GM12878 (cell line): ENCODE data around the gene ADRA2B. TPM values are rescaled to one million over a fixed set of nuclear protein-coding genes. Genes with fewer than 3 reads are reported as not detected.

Experiments
- CHD1 ChIP-seq: IDR thresholded peaks from 2 replicates; pipeline ENCODE4 v1.6.1; 2012; ENCODE audit warnings: low read depth, low read length, improper control_type of control experiment
- GABPA ChIP-seq: IDR thresholded peaks from 2 replicates; pipeline ENCODE4 v1.6.1; 2014; ENCODE audit warnings: antibody characterized with exemption, low read depth, mild to moderate bottlenecking, inconsistent platforms
- KDM1A ChIP-seq: fragments of 200-600 bp; sonication (generic); IDR thresholded peaks from 2 replicates; pipeline ENCODE4 v1.6.1; 2016; ENCODE audit warnings: borderline replicate concordance
- MXI1 ChIP-seq: fragments of 150-350 bp; IDR thresholded peaks from 2 replicates; pipeline ENCODE4 v1.6.1; 2011; ENCODE audit warnings: low read depth, mild to moderate bottlenecking, inconsistent platforms, low read length, improper control_type of control experiment
- NFYA ChIP-seq: IDR thresholded peaks from 2 replicates; pipeline ENCODE4 v1.6.1; 2011; ENCODE audit warnings: low read depth, mild to moderate bottlenecking, low read length, improper control_type of control experiment, borderline replicate concordance
- RB1 ChIP-seq: fragments of 450-650 bp; formaldehyde crosslinking; IDR thresholded peaks from 2 replicates; pipeline ENCODE4 v1.6.1; 2017; ENCODE audit warnings: mild to moderate bottlenecking, borderline replicate concordance
- ZNF24 ChIP-seq: fragments of 450-650 bp; IDR thresholded peaks from 2 replicates; pipeline ENCODE4 v1.6.1; 2017; ENCODE audit warnings: antibody characterized with exemption, mild to moderate bottlenecking
- polyA plus RNA-seq, 11 experiments: library from polyadenylated mRNA; depleted of rRNA in 4 of 11; unstranded in 6 of 11; stranded (reverse) in 5 of 11; fragments of >200 nt; fragmentation: Nextera tagmentation in 4 of 11; fragmentation: Illumina TruSeq in 1 of 11; extraction: Ambion mirVana in 4 of 11; extraction: Trizol in 1 of 11; gene quantifications; 1 replicate in 1 of 11; 2 replicates in 10 of 11; pipeline versions ENCODE4 v1.2.1 to v1.2.3, GENCODE V29; 2011 to 2016; ENCODE audit warnings: inconsistent platforms in 2 of 11, missing spikeins in 2 of 11, low read depth in 1 of 11
- total RNA-seq, 4 experiments: library from RNA; depleted of rRNA in 3 of 4; stranded (reverse); fragments of >200 nt in 3 of 4; fragmentation: Illumina TruSeq in 1 of 4; extraction: Trizol in 1 of 4; gene quantifications; 2 replicates each; pipeline versions ENCODE4 v1.2.1 to v1.2.3, GENCODE V29; 2013 to 2021
- TF ChIP-seq, protein P1 (sequence below): fragments of 450-650 bp; formaldehyde crosslinking; IDR thresholded peaks from 2 replicates; pipeline ENCODE4 v1.4.0; 2020; ENCODE audit warnings: mild to moderate bottlenecking, moderate library complexity
- TF ChIP-seq, protein P2 (sequence below): fragments of 450-650 bp; formaldehyde crosslinking; IDR thresholded peaks from 2 replicates; pipeline ENCODE4 v1.4.0; 2022; ENCODE audit warnings: mild to moderate bottlenecking, moderate library complexity
- TF ChIP-seq, protein P3 (sequence below): IDR thresholded peaks from 2 replicates; pipeline ENCODE4 v1.6.1; 2012; ENCODE audit warnings: improper control_type of control experiment, low read depth, low read length; ENCODE audit not compliant: insufficient replicate concordance
- TF ChIP-seq, protein P4 (sequence below): fragments of 450-650 bp; IDR thresholded peaks from 2 replicates; pipeline ENCODE4 v1.6.1; 2017; ENCODE audit warnings: mild to moderate bottlenecking

The ADRA2B gene
- total and polyA plus RNA-seq, 10 of the 15 experiments (the other 5 are each of a cell fraction or from before 2014, with no cell fraction given): 0.01 to 0.10 (median 0.04) TPM; not detected in 6

DNA sequence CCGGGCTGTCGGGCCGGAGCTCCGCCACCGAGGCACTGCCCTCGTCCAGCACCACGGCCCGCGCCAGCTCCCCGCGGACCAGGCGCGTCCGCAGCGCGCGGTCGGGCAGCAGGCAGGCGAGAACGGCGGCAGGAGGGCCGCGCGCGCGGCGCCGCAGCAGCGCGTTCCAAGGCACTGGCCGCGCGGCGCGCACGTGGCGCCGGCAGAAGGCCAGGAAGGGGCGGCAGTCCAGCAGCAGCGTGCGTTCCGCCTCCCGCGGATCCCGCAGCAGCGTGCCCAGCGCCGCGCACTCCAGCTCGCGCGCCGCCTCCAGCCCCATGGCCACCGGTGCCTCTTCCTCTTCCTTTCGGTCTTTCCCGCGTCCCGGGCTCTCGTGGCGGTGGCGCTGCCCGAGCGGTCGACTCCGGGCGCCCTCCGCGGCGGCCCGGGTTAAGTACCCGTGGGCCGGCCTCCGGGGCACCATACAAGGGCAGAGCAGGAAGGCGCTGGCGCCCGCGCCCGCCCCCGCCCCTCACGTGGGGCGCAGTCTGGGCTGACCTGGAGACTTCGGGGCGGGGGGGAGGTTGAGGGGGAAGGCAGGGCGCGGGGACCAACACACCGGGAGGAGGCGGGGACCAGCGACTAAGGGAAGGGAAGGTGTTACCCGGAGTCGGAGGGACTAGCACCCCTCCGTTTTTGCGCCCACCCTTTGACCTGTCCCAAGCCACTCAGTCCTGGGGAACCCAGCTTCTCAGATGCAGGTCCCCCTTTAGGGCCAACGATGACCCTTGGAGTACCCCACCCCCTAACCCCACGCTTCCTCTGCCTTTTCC is 28.9 kb upstream of the ADRA2B start, which contains the start of gene DUSP2 (continued):
- TF ChIP-seq, protein P1, sequence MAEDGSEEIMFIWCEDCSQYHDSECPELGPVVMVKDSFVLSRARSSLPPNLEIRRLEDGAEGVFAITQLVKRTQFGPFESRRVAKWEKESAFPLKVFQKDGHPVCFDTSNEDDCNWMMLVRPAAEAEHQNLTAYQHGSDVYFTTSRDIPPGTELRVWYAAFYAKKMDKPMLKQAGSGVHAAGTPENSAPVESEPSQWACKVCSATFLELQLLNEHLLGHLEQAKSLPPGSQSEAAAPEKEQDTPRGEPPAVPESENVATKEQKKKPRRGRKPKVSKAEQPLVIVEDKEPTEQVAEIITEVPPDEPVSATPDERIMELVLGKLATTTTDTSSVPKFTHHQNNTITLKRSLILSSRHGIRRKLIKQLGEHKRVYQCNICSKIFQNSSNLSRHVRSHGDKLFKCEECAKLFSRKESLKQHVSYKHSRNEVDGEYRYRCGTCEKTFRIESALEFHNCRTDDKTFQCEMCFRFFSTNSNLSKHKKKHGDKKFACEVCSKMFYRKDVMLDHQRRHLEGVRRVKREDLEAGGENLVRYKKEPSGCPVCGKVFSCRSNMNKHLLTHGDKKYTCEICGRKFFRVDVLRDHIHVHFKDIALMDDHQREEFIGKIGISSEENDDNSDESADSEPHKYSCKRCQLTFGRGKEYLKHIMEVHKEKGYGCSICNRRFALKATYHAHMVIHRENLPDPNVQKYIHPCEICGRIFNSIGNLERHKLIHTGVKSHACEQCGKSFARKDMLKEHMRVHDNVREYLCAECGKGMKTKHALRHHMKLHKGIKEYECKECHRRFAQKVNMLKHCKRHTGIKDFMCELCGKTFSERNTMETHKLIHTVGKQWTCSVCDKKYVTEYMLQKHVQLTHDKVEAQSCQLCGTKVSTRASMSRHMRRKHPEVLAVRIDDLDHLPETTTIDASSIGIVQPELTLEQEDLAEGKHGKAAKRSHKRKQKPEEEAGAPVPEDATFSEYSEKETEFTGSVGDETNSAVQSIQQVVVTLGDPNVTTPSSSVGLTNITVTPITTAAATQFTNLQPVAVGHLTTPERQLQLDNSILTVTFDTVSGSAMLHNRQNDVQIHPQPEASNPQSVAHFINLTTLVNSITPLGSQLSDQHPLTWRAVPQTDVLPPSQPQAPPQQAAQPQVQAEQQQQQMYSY (CRISPR knock-in tag): 0 out of 2 replicates have a peak, but pooled peaks have one; percentile 43
- TF ChIP-seq, protein P2, sequence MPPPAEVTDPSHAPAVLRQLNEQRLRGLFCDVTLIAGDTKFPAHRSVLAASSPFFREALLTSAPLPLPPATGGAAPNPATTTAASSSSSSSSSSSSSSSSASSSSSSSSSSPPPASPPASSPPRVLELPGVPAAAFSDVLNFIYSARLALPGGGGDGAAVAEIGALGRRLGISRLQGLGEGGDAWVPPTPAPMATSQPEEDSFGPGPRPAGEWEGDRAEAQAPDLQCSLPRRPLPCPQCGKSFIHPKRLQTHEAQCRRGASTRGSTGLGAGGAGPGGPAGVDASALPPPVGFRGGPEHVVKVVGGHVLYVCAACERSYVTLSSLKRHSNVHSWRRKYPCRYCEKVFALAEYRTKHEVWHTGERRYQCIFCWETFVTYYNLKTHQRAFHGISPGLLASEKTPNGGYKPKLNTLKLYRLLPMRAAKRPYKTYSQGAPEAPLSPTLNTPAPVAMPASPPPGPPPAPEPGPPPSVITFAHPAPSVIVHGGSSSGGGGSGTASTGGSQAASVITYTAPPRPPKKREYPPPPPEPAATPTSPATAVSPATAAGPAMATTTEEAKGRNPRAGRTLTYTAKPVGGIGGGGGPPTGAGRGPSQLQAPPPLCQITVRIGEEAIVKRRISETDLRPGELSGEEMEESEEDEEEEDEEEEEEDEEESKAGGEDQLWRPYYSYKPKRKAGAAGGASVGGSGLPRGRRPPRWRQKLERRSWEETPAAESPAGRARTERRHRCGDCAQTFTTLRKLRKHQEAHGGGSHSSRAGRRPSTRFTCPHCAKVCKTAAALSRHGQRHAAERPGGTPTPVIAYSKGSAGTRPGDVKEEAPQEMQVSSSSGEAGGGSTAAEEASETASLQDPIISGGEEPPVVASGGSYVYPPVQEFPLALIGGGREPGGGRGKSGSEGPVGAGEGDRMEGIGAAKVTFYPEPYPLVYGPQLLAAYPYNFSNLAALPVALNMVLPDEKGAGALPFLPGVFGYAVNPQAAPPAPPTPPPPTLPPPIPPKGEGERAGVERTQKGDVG: no peak
- TF ChIP-seq KDM1A (no peak), NFYA (no peak), ZNF24 (peak; percentile 75), RB1 (peak; percentile 94), MXI1 (peak; percentile 98), CHD1 (peak; percentile 94), GABPA (no peak)
- TF ChIP-seq, protein P3, sequence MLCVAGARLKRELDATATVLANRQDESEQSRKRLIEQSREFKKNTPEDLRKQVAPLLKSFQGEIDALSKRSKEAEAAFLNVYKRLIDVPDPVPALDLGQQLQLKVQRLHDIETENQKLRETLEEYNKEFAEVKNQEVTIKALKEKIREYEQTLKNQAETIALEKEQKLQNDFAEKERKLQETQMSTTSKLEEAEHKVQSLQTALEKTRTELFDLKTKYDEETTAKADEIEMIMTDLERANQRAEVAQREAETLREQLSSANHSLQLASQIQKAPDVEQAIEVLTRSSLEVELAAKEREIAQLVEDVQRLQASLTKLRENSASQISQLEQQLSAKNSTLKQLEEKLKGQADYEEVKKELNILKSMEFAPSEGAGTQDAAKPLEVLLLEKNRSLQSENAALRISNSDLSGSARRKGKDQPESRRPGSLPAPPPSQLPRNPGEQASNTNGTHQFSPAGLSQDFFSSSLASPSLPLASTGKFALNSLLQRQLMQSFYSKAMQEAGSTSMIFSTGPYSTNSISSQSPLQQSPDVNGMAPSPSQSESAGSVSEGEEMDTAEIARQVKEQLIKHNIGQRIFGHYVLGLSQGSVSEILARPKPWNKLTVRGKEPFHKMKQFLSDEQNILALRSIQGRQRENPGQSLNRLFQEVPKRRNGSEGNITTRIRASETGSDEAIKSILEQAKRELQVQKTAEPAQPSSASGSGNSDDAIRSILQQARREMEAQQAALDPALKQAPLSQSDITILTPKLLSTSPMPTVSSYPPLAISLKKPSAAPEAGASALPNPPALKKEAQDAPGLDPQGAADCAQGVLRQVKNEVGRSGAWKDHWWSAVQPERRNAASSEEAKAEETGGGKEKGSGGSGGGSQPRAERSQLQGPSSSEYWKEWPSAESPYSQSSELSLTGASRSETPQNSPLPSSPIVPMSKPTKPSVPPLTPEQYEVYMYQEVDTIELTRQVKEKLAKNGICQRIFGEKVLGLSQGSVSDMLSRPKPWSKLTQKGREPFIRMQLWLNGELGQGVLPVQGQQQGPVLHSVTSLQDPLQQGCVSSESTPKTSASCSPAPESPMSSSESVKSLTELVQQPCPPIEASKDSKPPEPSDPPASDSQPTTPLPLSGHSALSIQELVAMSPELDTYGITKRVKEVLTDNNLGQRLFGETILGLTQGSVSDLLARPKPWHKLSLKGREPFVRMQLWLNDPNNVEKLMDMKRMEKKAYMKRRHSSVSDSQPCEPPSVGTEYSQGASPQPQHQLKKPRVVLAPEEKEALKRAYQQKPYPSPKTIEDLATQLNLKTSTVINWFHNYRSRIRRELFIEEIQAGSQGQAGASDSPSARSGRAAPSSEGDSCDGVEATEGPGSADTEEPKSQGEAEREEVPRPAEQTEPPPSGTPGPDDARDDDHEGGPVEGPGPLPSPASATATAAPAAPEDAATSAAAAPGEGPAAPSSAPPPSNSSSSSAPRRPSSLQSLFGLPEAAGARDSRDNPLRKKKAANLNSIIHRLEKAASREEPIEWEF: no peak
- TF ChIP-seq, protein P4, sequence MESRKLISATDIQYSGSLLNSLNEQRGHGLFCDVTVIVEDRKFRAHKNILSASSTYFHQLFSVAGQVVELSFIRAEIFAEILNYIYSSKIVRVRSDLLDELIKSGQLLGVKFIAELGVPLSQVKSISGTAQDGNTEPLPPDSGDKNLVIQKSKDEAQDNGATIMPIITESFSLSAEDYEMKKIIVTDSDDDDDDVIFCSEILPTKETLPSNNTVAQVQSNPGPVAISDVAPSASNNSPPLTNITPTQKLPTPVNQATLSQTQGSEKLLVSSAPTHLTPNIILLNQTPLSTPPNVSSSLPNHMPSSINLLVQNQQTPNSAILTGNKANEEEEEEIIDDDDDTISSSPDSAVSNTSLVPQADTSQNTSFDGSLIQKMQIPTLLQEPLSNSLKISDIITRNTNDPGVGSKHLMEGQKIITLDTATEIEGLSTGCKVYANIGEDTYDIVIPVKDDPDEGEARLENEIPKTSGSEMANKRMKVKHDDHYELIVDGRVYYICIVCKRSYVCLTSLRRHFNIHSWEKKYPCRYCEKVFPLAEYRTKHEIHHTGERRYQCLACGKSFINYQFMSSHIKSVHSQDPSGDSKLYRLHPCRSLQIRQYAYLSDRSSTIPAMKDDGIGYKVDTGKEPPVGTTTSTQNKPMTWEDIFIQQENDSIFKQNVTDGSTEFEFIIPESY: no peak
